Measurements from ENCODE around the gene B9D2. TPM values are rescaled to one million over a fixed set of nuclear protein-coding genes. Genes with fewer than 3 reads are reported as not detected.

Gene B9D2
- total RNA-seq, 1 donor from 2014 or later: 1.1 TPM

GRCh38 chr19:41356984-41357739 lies 6.8 kb downstream of the B9D2 start:
- TF ChIP-seq CTCF (IDR thresholded peaks at IDR 0.05; ENCODE audit: insufficient read depth, low read length, severe bottlenecking): no peak
- no peaks in the 10 kb centered on the region for H3K27me3 ChIP-seq (ENCODE audit: control insufficient read depth, insufficient read depth, low read length)
- H3K4me3 ChIP-seq (ENCODE audit: low read depth, low read length): no peak overlapping the region
- no peaks in the 10 kb centered on the region for H3K36me3 ChIP-seq (ENCODE audit: control insufficient read depth, insufficient read depth, low read length)
- FAIRE-seq (no peak), DNase-seq (ENCODE audit: low read depth) (no peak)

GRCh38 chr19:41355802-41356201 lies 8.1 kb downstream of the B9D2 start:
- FAIRE-seq (no peak), DNase-seq (ENCODE audit: low read depth) (no peak)
- no peak for TF ChIP-seq CTCF (IDR thresholded peaks at IDR 0.05; ENCODE audit: insufficient read depth, low read length, severe bottlenecking)
- Histone ChIP-seq H3K27me3 (ENCODE audit: control insufficient read depth, insufficient read depth, low read length) (no peaks in the 10 kb centered on the region), H3K36me3 (ENCODE audit: control insufficient read depth, insufficient read depth, low read length) (no peaks in the 10 kb centered on the region), H3K4me3 (ENCODE audit: low read depth, low read length) (no peak overlapping the region)

- no peaks in the 10 kb centered on the region for H3K36me3 ChIP-seq (ENCODE audit: control insufficient read depth, insufficient read depth, low read length)
- no peaks in the 10 kb centered on the region for H3K27me3 ChIP-seq (ENCODE audit: control insufficient read depth, insufficient read depth, low read length)
- no peak for TF ChIP-seq CTCF (IDR thresholded peaks at IDR 0.05; ENCODE audit: insufficient read depth, low read length, severe bottlenecking)
- FAIRE-seq (no peak), DNase-seq (ENCODE audit: low read depth) (no peak)
- no peak overlapping the region for H3K4me3 ChIP-seq (ENCODE audit: low read depth, low read length)
These were observed 8.9 kb downstream of the B9D2 start for GRCh38 chr19:41355035-41355434.

- Histone ChIP-seq H3K4me3 (ENCODE audit: low read depth, low read length) (peak overlapping the region; percentile 64), H3K36me3 (ENCODE audit: control insufficient read depth, insufficient read depth, low read length) (no peaks in the 10 kb centered on the region), H3K27me3 (ENCODE audit: control insufficient read depth, insufficient read depth, low read length) (no peaks in the 10 kb centered on the region)
- no peak for TF ChIP-seq CTCF (IDR thresholded peaks at IDR 0.05; ENCODE audit: insufficient read depth, low read length, severe bottlenecking)
- FAIRE-seq (no peak), DNase-seq (ENCODE audit: low read depth) (no peak)
These were observed 9.5 kb downstream of the B9D2 start for GRCh38 chr19:41354343-41354953.

GRCh38 chr19:41353466-41354342 lies 10.2 kb downstream of the B9D2 start, which contains the start of gene TGFB1:
Gene TGFB1 (minus strand): TSS chr19:41353922. CDS start chr19:41353044, 878 bp downstream.
- peak; percentile 92 for TF ChIP-seq CTCF (IDR thresholded peaks at IDR 0.05; ENCODE audit: insufficient read depth, low read length, severe bottlenecking)
- no peak for FAIRE-seq

More at GRCh38 chr19:41353466-41354342, 10.2 kb downstream of the B9D2 start, which contains the start of gene TGFB1:
- no peaks in the 10 kb centered on the region for H3K36me3 ChIP-seq (ENCODE audit: control insufficient read depth, insufficient read depth, low read length)
- H3K27me3 ChIP-seq (ENCODE audit: control insufficient read depth, insufficient read depth, low read length): no peaks in the 10 kb centered on the region
- H3K4me3 ChIP-seq (ENCODE audit: low read depth, low read length): peak within 1 kb of the TSS; percentile 64
- DNase-seq (ENCODE audit: low read depth): peak; percentile 55
